ENCODE measurements around the gene ATG4C. TPM values are rescaled to one million over a fixed set of nuclear protein-coding genes. Genes with fewer than 3 reads are reported as not detected.

The ATG4C gene
- total and polyA plus RNA-seq, 2 experiments from 2014 or later = 6.2 to 11.7 TPM

- Histone ChIP-seq H4K20me1 (ENCODE audit: insufficient read depth) (no peaks in the 10 kb centered on the region), H3K9me3 (ENCODE audit: low read depth) (no peaks in the 10 kb centered on the region), H3F3A (ENCODE audit: insufficient read depth) (no peaks in the 10 kb centered on the region), H3K36me3 (ENCODE audit: low read depth) (no peaks in the 10 kb centered on the region), H3K27ac (no peak overlapping the region), H2AFZ (no peak overlapping the region), H3K4me1 (ENCODE audit: insufficient read depth) (no peaks in the 10 kb centered on the region), H3K27me3 (replicated peaks; ENCODE audit: insufficient read depth) (no peaks in the 10 kb centered on the region), H3K79me2 (ENCODE audit: insufficient read depth) (no peaks in the 10 kb centered on the region), H3K9ac (no peak overlapping the region), H3K9me2 (ENCODE audit: insufficient read depth) (no peaks in the 10 kb centered on the region), H3K4me3 (no peak overlapping the region), H3K4me2 (ENCODE audit: unreplicated experiment) (no peak overlapping the region)
- in situ Hi-C loops (cut with MboI) = no loop called here
- no peak for TF ChIP-seq EZH2phosphoT487 (IDR thresholded peaks at IDR 0.05; ENCODE audit: insufficient read depth, low read depth)
- no peak for TF ChIP-seq EZH2 (IDR thresholded peaks at IDR 0.05; ENCODE audit: insufficient read depth, poor library complexity, severe bottlenecking)
- 82 to 84% methylated on average over 2 of the region's 2 CpGs for WGBS, 2 experiments (ENCODE audit: low coverage in 1 of 2, low lambda C conversion rate in 2 of 2, missing lambda C conversion rate in 2 of 2)
- DNase-seq = no peak
Observed at GRCh38 chr1:62877579-62877978, 93.6 kb downstream of the ATG4C start.

- Histone ChIP-seq H3K9me3 (ENCODE audit: low read depth) (no peaks in the 10 kb centered on the region), H3K36me3 (ENCODE audit: low read depth) (no peaks in the 10 kb centered on the region), H3K9ac (no peak overlapping the region), H3K27me3 (replicated peaks; ENCODE audit: insufficient read depth) (no peaks in the 10 kb centered on the region; the same call in none of the 2 replicates), H3K27ac (no peak overlapping the region), H4K20me1 (ENCODE audit: insufficient read depth) (no peaks in the 10 kb centered on the region), H3K4me1 (ENCODE audit: insufficient read depth) (no peaks in the 10 kb centered on the region), H3K9me2 (ENCODE audit: insufficient read depth) (no peaks in the 10 kb centered on the region), H3F3A (ENCODE audit: insufficient read depth) (no peaks in the 10 kb centered on the region), H2AFZ (no peak overlapping the region), H3K79me2 (ENCODE audit: insufficient read depth) (no peaks in the 10 kb centered on the region), H3K4me2 (ENCODE audit: unreplicated experiment) (no peak overlapping the region), H3K4me3 (no peak overlapping the region)
- in situ Hi-C loops (cut with MboI) = no loop called here
- 48 to 60% methylated on average over 1 of the region's 1 CpG for WGBS, 2 experiments (ENCODE audit: low coverage in 1 of 2, low lambda C conversion rate in 2 of 2, missing lambda C conversion rate in 2 of 2)
- TF ChIP-seq EZH2 (IDR thresholded peaks at IDR 0.05; ENCODE audit: insufficient read depth, poor library complexity, severe bottlenecking) = no peak
- no peak for TF ChIP-seq EZH2phosphoT487 (IDR thresholded peaks at IDR 0.05; ENCODE audit: insufficient read depth, low read depth)
- no peak for DNase-seq
Observed at GRCh38 chr1:62879962-62880361, 96.0 kb downstream of the ATG4C start.

DNA sequence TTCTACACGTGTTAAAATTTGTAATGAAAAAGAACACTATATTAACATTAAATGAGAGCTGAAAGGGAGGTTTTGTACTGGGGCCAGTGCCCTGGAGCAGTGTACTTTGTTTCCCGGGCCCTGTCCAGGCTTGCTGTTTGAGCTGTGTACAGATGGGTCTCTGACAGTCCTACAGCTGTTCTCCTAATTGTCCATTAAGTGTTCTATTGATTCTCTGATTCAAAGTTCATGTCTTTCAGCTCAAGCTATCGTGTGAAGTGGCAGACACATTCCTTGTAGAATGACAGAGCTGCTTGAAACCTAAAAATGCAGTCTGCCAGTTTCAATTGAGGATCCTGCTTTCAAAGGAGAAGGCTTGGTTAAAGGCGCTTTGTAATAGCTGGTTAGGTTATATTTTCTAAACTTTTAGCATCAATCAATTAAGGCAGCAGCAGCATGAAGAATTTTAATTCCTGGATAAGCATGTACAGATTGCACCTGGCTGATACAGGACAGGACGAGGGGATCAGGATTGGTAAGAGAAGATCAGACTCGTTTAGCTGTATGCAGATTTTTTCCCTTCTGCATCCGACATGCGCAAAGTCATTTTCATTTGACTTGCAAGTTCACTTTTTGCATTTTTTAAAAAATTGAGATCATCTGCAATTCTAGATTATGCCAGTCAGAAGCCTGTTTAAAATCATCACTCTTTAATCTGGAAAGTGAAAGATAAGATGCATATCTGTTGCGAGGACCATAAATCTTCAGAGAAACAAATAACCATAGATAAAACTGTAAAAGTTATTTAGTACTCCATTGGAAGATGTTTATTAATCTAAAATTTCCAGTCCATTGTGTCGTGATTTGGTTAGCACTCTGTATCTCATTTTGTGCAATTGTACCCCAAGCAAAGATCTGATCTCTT, 98.5 kb downstream of the ATG4C start:
- H3K9ac ChIP-seq = no peak overlapping the region

GRCh38 chr1:62884156-62884740, 100.3 kb downstream of the ATG4C start:
- Histone ChIP-seq H3K4me3 (no peak overlapping the region), H2AFZ (no peak overlapping the region), H3K4me1 (ENCODE audit: insufficient read depth) (no peaks in the 10 kb centered on the region), H3K9me2 (ENCODE audit: insufficient read depth) (no peaks in the 10 kb centered on the region), H3K27ac (no peak overlapping the region), H3K9ac (no peak overlapping the region), H3K4me2 (ENCODE audit: unreplicated experiment) (no peak overlapping the region), H3K36me3 (ENCODE audit: low read depth) (no peaks in the 10 kb centered on the region), H3K79me2 (ENCODE audit: insufficient read depth) (no peaks in the 10 kb centered on the region), H3K27me3 (replicated peaks; ENCODE audit: insufficient read depth) (no peaks in the 10 kb centered on the region; the same call in none of the 2 replicates), H4K20me1 (ENCODE audit: insufficient read depth) (no peaks in the 10 kb centered on the region), H3F3A (ENCODE audit: insufficient read depth) (no peaks in the 10 kb centered on the region), H3K9me3 (ENCODE audit: low read depth) (no peaks in the 10 kb centered on the region)
- in situ Hi-C loops (cut with MboI) = no loop called here
- TF ChIP-seq EZH2phosphoT487 (IDR thresholded peaks at IDR 0.05; ENCODE audit: insufficient read depth, low read depth) (no peak), EZH2 (IDR thresholded peaks at IDR 0.05; ENCODE audit: insufficient read depth, poor library complexity, severe bottlenecking) (no peak)
- no peak for DNase-seq

More for the DNA sequence above, 98.5 kb downstream of the ATG4C start:
- no peak overlapping the region for H3K4me2 ChIP-seq (ENCODE audit: unreplicated experiment)
- H3K9me2 ChIP-seq (ENCODE audit: insufficient read depth) = no peaks in the 10 kb centered on the region
- WGBS, 2 experiments (ENCODE audit: low coverage in 1 of 2, low lambda C conversion rate in 2 of 2, missing lambda C conversion rate in 2 of 2) = 50 to 52% methylated on average over 10 of the region's 10 CpGs
- in situ Hi-C loops (cut with MboI) = no loop called here
- H2AFZ ChIP-seq = no peak overlapping the region
- H3K27me3 ChIP-seq (replicated peaks; ENCODE audit: insufficient read depth) = no peaks in the 10 kb centered on the region; the same call in none of the 2 replicates
- no peaks in the 10 kb centered on the region for H3K4me1 ChIP-seq (ENCODE audit: insufficient read depth)
- no peak for DNase-seq
- no peaks in the 10 kb centered on the region for H3K79me2 ChIP-seq (ENCODE audit: insufficient read depth)
- H3K4me3 ChIP-seq = no peak overlapping the region
- TF ChIP-seq EZH2 (IDR thresholded peaks at IDR 0.05; ENCODE audit: insufficient read depth, poor library complexity, severe bottlenecking) = no peak
- TF ChIP-seq EZH2phosphoT487 (IDR thresholded peaks at IDR 0.05; ENCODE audit: insufficient read depth, low read depth) = no peak
- no peaks in the 10 kb centered on the region for H3K36me3 ChIP-seq (ENCODE audit: low read depth)
- no peaks in the 10 kb centered on the region for H3K9me3 ChIP-seq (ENCODE audit: low read depth)
- H3K27ac ChIP-seq = no peak overlapping the region
- no peaks in the 10 kb centered on the region for H3F3A ChIP-seq (ENCODE audit: insufficient read depth)
- no peaks in the 10 kb centered on the region for H4K20me1 ChIP-seq (ENCODE audit: insufficient read depth)

Measured in GM23248 (cell line).